ENCODE measurements around the gene ECT2.
A peak's percentile ranks its signal among the peaks of the same experiment; 100 is the strongest.

The ECT2 gene

GRCh38 chr3:172803489-172803888 is 53.0 kb downstream of the ECT2 start:
- Histone ChIP-seq H2BK15ac (ENCODE audit: low read depth, poor library complexity, severe bottlenecking) (no peak overlapping the region), H2BK120ac (ENCODE audit: low read depth, low read length) (no peak overlapping the region), H3K18ac (ENCODE audit: low read depth in 1 of 2, low read length in 2 of 2) (no peak overlapping the region), H4K8ac (ENCODE audit: low read length) (no peak overlapping the region), H3K27ac (ENCODE audit: low read length, poor library complexity, severe bottlenecking) (no peak overlapping the region), H2BK12ac (ENCODE audit: low read length in 2 of 2) (no peak overlapping the region), H3K14ac (ENCODE audit: low read length in 2 of 2) (no peak overlapping the region), H3K9ac (ENCODE audit: low read length) (no peak overlapping the region), H3K4me3 (ENCODE audit: insufficient read depth in 1 of 2, low read depth in 1 of 2, low read length in 2 of 2) (no peak overlapping the region), H3K4me2 (ENCODE audit: low read length, poor library complexity, severe bottlenecking) (no peak overlapping the region), H2AK5ac (ENCODE audit: low read length, severe bottlenecking) (no peak overlapping the region), H2AFZ (ENCODE audit: low read depth, low read length) (no peak overlapping the region), H3K23ac (ENCODE audit: low read length in 2 of 2) (no peak overlapping the region), H3K79me1 (replicated peaks; ENCODE audit: low read length, poor library complexity, severe bottlenecking) (peaks cover 10% of the 10 kb centered on the region), H3K36me3 (ENCODE audit: control insufficient read depth in 1 of 2, insufficient read depth in 2 of 2, low read depth in 1 of 2, low read length in 2 of 2) (peaks cover 0 to 27% of the 10 kb centered on the region in 2 experiments), H3K9me3 (ENCODE audit: control insufficient read depth, low read length) (no peaks in the 10 kb centered on the region), H4K91ac (ENCODE audit: low read length) (no peak overlapping the region), H3K4ac (ENCODE audit: low read depth in 1 of 2, low read length in 2 of 2) (no peak overlapping the region), H3K27me3 (ENCODE audit: control insufficient read depth in 1 of 2, insufficient read depth in 1 of 2, low read length in 2 of 2) (no peaks in the 10 kb centered on the region), H3K4me1 (ENCODE audit: control insufficient read depth, insufficient read depth, low read depth, low read length) (no peaks in the 10 kb centered on the region), H2BK5ac (ENCODE audit: low read depth, low read length, poor library complexity, severe bottlenecking) (no peak overlapping the region)
- DNase-seq, result no peak
- whole genome bisulfite sequencing, result 97% methylated on average over 2 of the region's 3 CpGs

GRCh38 chr3:172804323-172804722 is 53.8 kb downstream of the ECT2 start:
- Histone ChIP-seq H3K27me3 (ENCODE audit: control insufficient read depth in 1 of 2, insufficient read depth in 1 of 2, low read length in 2 of 2) (no peaks in the 10 kb centered on the region), H4K91ac (ENCODE audit: low read length) (no peak overlapping the region), H2BK12ac (ENCODE audit: low read length in 2 of 2) (no peak overlapping the region), H3K18ac (ENCODE audit: low read depth in 1 of 2, low read length in 2 of 2) (no peak overlapping the region), H3K9me3 (ENCODE audit: control insufficient read depth, low read length) (no peaks in the 10 kb centered on the region), H3K4me3 (ENCODE audit: insufficient read depth in 1 of 2, low read depth in 1 of 2, low read length in 2 of 2) (no peak overlapping the region), H3K9ac (ENCODE audit: low read length) (no peak overlapping the region), H2AFZ (ENCODE audit: low read depth, low read length) (no peak overlapping the region), H2BK15ac (ENCODE audit: low read depth, poor library complexity, severe bottlenecking) (no peak overlapping the region), H3K79me1 (replicated peaks; ENCODE audit: low read length, poor library complexity, severe bottlenecking) (peaks cover 10% of the 10 kb centered on the region), H3K4ac (ENCODE audit: low read depth in 1 of 2, low read length in 2 of 2) (no peak overlapping the region), H2BK120ac (ENCODE audit: low read depth, low read length) (no peak overlapping the region), H3K4me1 (ENCODE audit: control insufficient read depth, insufficient read depth, low read depth, low read length) (no peaks in the 10 kb centered on the region), H3K23ac (ENCODE audit: low read length in 2 of 2) (no peak overlapping the region), H3K4me2 (ENCODE audit: low read length, poor library complexity, severe bottlenecking) (no peak overlapping the region), H3K36me3 (ENCODE audit: control insufficient read depth in 1 of 2, insufficient read depth in 2 of 2, low read depth in 1 of 2, low read length in 2 of 2) (peaks cover 0 to 29% of the 10 kb centered on the region in 2 experiments), H2AK5ac (ENCODE audit: low read length, severe bottlenecking) (no peak overlapping the region), H2BK5ac (ENCODE audit: low read depth, low read length, poor library complexity, severe bottlenecking) (no peak overlapping the region), H4K8ac (ENCODE audit: low read length) (no peak overlapping the region), H3K27ac (ENCODE audit: low read length, poor library complexity, severe bottlenecking) (no peak overlapping the region), H3K14ac (ENCODE audit: low read length in 2 of 2) (no peak overlapping the region)
- WGBS, result no CpG with 5 or more reads among the region's 1 CpG
- DNase-seq, result no peak

GRCh38 chr3:172808969-172809546 is 58.5 kb downstream of the ECT2 start:
- Histone ChIP-seq H3K27ac (ENCODE audit: low read length, poor library complexity, severe bottlenecking) (no peak overlapping the region), H3K9ac (ENCODE audit: low read length) (no peak overlapping the region), H3K23ac (ENCODE audit: low read length in 2 of 2) (no peak overlapping the region), H2BK120ac (ENCODE audit: low read depth, low read length) (no peak overlapping the region), H3K14ac (ENCODE audit: low read length in 2 of 2) (no peak overlapping the region), H3K36me3 (ENCODE audit: control insufficient read depth in 1 of 2, insufficient read depth in 2 of 2, low read depth in 1 of 2, low read length in 2 of 2) (peaks cover 3 to 27% of the 10 kb centered on the region in 2 experiments), H3K79me1 (replicated peaks; ENCODE audit: low read length, poor library complexity, severe bottlenecking) (no peaks in the 10 kb centered on the region), H3K4me3 (ENCODE audit: insufficient read depth in 1 of 2, low read depth in 1 of 2, low read length in 2 of 2) (no peak overlapping the region), H2AK5ac (ENCODE audit: low read length, severe bottlenecking) (no peak overlapping the region), H4K8ac (ENCODE audit: low read length) (no peak overlapping the region), H3K9me3 (ENCODE audit: control insufficient read depth, low read length) (no peaks in the 10 kb centered on the region), H2BK15ac (ENCODE audit: low read depth, poor library complexity, severe bottlenecking) (no peak overlapping the region), H2BK12ac (ENCODE audit: low read length in 2 of 2) (no peak overlapping the region), H3K4ac (ENCODE audit: low read depth in 1 of 2, low read length in 2 of 2) (no peak overlapping the region), H2AFZ (ENCODE audit: low read depth, low read length) (no peak overlapping the region), H3K4me2 (ENCODE audit: low read length, poor library complexity, severe bottlenecking) (no peak overlapping the region), H4K91ac (ENCODE audit: low read length) (no peak overlapping the region), H3K18ac (ENCODE audit: low read depth in 1 of 2, low read length in 2 of 2) (no peak overlapping the region), H2BK5ac (ENCODE audit: low read depth, low read length, poor library complexity, severe bottlenecking) (no peak overlapping the region), H3K27me3 (ENCODE audit: control insufficient read depth in 1 of 2, insufficient read depth in 1 of 2, low read length in 2 of 2) (no peaks in the 10 kb centered on the region), H3K4me1 (ENCODE audit: control insufficient read depth, insufficient read depth, low read depth, low read length) (no peaks in the 10 kb centered on the region)
- peak; percentile 66 for DNase-seq
- WGBS, result 100% methylated on average over 2 of the region's 4 CpGs

GRCh38 chr3:172811099-172811498 is 60.6 kb downstream of the ECT2 start:
- H3K4ac ChIP-seq (ENCODE audit: low read depth in 1 of 2, low read length in 2 of 2), result no peak overlapping the region
- no peak overlapping the region for H2BK5ac ChIP-seq (ENCODE audit: low read depth, low read length, poor library complexity, severe bottlenecking)
- no peak overlapping the region for H4K8ac ChIP-seq (ENCODE audit: low read length)
- H3K79me1 ChIP-seq (replicated peaks; ENCODE audit: low read length, poor library complexity, severe bottlenecking), result peaks cover 3% of the 10 kb centered on the region
- H4K91ac ChIP-seq (ENCODE audit: low read length), result no peak overlapping the region
- no peaks in the 10 kb centered on the region for H3K27me3 ChIP-seq (ENCODE audit: control insufficient read depth in 1 of 2, insufficient read depth in 1 of 2, low read length in 2 of 2)
- H3K36me3 ChIP-seq (ENCODE audit: control insufficient read depth in 1 of 2, insufficient read depth in 2 of 2, low read depth in 1 of 2, low read length in 2 of 2), result peaks cover 3 to 26% of the 10 kb centered on the region in 2 experiments
- H3K4me2 ChIP-seq (ENCODE audit: low read length, poor library complexity, severe bottlenecking), result no peak overlapping the region
- no peak overlapping the region for H2AK5ac ChIP-seq (ENCODE audit: low read length, severe bottlenecking)
- H2AFZ ChIP-seq (ENCODE audit: low read depth, low read length), result no peak overlapping the region
- no peak overlapping the region for H3K23ac ChIP-seq (ENCODE audit: low read length in 2 of 2)
- no peak overlapping the region for H3K9ac ChIP-seq (ENCODE audit: low read length)
- no peaks in the 10 kb centered on the region for H3K9me3 ChIP-seq (ENCODE audit: control insufficient read depth, low read length)
- H3K14ac ChIP-seq (ENCODE audit: low read length in 2 of 2), result no peak overlapping the region
- 100% methylated on average over 1 of the region's 4 CpGs for WGBS
- H3K4me3 ChIP-seq (ENCODE audit: insufficient read depth in 1 of 2, low read depth in 1 of 2, low read length in 2 of 2), result no peak overlapping the region
- no peak overlapping the region for H3K27ac ChIP-seq (ENCODE audit: low read length, poor library complexity, severe bottlenecking)
- no peak overlapping the region for H3K18ac ChIP-seq (ENCODE audit: low read depth in 1 of 2, low read length in 2 of 2)
- no peak overlapping the region for H2BK15ac ChIP-seq (ENCODE audit: low read depth, poor library complexity, severe bottlenecking)
- H2BK12ac ChIP-seq (ENCODE audit: low read length in 2 of 2), result no peak overlapping the region
- no peaks in the 10 kb centered on the region for H3K4me1 ChIP-seq (ENCODE audit: control insufficient read depth, insufficient read depth, low read depth, low read length)
- H2BK120ac ChIP-seq (ENCODE audit: low read depth, low read length), result no peak overlapping the region
- no peak for DNase-seq
